Thoracic aorta (tissue), 2 donors: ENCODE measurements around the gene PDCD1. TPM values are rescaled to one million over a fixed set of nuclear protein-coding genes. Genes with fewer than 3 reads are reported as not detected.

Experiments
- ATAC-seq: fragments of 150-250 bp; one replicate; pipeline ENCODE4 v1.8.0; 2017; ENCODE audit warnings: low read depth; ENCODE audit not compliant: insufficient number of reproducible peaks, low FRiP score
- DNase-seq: peaks from one replicate; pipeline ENCODE4 v3.0.0-alpha.2; 2020; ENCODE audit warnings: low spot score
- H3K27ac ChIP-seq, 2 donors: fragments of 200-600 bp; sonication (generic); 1 replicate in 1 of 2; 2 replicates in 1 of 2; pipeline ENCODE4 v1.5.1; 2016; ENCODE audit warnings: mild to moderate bottlenecking in 2 of 2, moderate library complexity in 2 of 2
- H3K27me3 ChIP-seq: fragments of 200-600 bp; sonication (generic); replicated peaks from 2 replicates; pipeline ENCODE4 v1.6.0; 2016; ENCODE audit warnings: mild to moderate bottlenecking; ENCODE audit not compliant: insufficient read depth
- H3K36me3 ChIP-seq: fragments of 200-600 bp; sonication (generic); one replicate; pipeline ENCODE4 v1.5.1; 2016
- H3K4me1 ChIP-seq, 2 donors: fragments of 200-600 bp; sonication (generic); 1 replicate in 1 of 2; 2 replicates in 1 of 2; pipeline versions ENCODE4 v1.5.1 to v1.6.0; 2016; ENCODE audit warnings: low read depth in 2 of 2, mild to moderate bottlenecking in 1 of 2; ENCODE audit not compliant: control insufficient read depth in 1 of 2
- H3K4me3 ChIP-seq: fragments of 200-600 bp; sonication (generic); 2 replicates; pipeline ENCODE4 v1.5.1; 2016; ENCODE audit warnings: mild to moderate bottlenecking
- H3K9me3 ChIP-seq: fragments of 200-600 bp; sonication (generic); 2 replicates; pipeline ENCODE4 v1.5.1; 2016
- total RNA-seq, 2 donors: library from RNA; depleted of rRNA; stranded (reverse); fragments of >200 nt; gene quantifications; one replicate each; pipeline versions ENCODE4 v1.1.0 to v1.2.3, GENCODE V29; 2016
- TF ChIP-seq, protein P1 (sequence below): fragments of 200-600 bp; sonication (generic); IDR thresholded peaks from one replicate; pipeline ENCODE4 v1.5.1; 2019; ENCODE audit warnings: antibody characterized with exemption

The PDCD1 gene
- total RNA-seq, 2 donors from 2014 or later: 0.68 to 0.92 TPM

DNA sequence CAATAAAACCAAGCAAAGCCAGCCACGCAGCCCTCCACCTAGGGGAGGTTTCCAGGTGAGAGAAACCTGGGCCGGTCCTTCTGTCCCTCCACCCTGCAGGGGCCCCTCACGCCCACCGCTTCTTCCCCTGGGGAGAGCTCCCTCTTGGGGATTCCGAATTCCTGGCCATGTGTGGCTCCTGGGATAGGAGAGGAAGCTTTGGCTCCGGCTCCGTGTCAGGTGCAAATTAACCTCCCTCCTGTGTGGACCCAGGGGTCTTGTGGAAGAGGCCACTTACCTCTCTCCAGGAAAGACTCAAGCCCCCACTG lies 15.1 kb upstream of the PDCD1 start:
- H3K36me3 ChIP-seq: no peaks in the 10 kb centered on the region
- H3K27ac ChIP-seq: no peak overlapping the region
- ATAC-seq (no peak), DNase-seq (no peak)
- H3K4me1 ChIP-seq: no peaks in the 10 kb centered on the region
- no peaks in the 10 kb centered on the region for H3K9me3 ChIP-seq
- TF ChIP-seq, protein P1, sequence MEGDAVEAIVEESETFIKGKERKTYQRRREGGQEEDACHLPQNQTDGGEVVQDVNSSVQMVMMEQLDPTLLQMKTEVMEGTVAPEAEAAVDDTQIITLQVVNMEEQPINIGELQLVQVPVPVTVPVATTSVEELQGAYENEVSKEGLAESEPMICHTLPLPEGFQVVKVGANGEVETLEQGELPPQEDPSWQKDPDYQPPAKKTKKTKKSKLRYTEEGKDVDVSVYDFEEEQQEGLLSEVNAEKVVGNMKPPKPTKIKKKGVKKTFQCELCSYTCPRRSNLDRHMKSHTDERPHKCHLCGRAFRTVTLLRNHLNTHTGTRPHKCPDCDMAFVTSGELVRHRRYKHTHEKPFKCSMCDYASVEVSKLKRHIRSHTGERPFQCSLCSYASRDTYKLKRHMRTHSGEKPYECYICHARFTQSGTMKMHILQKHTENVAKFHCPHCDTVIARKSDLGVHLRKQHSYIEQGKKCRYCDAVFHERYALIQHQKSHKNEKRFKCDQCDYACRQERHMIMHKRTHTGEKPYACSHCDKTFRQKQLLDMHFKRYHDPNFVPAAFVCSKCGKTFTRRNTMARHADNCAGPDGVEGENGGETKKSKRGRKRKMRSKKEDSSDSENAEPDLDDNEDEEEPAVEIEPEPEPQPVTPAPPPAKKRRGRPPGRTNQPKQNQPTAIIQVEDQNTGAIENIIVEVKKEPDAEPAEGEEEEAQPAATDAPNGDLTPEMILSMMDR: no peak
- H3K4me3 ChIP-seq: no peak overlapping the region
- H3K27me3 ChIP-seq: no peaks in the 10 kb centered on the region

DNA sequence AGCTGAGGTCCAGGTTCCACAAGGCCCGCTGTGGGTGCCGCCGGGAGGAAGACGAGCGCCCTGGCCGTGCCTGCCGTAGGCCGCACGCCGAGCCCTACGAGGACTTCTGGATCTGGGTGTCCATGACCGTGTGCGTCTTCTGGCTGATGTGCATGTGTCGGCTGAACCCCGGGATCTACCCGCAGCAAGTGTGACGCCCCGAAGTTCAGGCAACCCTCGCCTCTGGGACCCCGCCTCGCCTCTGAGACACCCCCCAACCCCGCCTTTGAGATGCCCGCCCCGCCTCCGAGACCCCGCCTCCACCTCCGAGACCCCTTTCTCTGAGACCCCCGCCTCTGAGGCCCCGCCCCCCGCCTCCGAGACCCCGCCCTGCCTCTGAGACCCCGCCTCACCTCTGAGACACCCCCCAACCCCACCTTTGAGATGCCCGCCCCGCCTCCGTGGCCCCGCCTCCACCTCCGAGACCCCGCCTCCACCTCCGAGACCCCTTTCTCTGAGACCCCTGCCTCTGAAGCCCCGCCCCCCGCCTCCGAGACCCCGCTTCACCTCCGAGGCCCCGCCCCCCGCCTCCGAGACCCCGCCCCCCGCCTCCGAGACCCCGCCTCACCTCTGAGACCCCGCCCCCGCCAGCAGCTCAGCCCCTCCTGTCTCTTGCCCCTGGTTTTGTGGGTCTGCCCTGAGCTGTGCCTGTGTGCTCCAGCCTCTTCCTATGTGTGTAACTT lies 14.5 kb upstream of the PDCD1 start:
- no peaks in the 10 kb centered on the region for H3K9me3 ChIP-seq
- ATAC-seq: no peak
- no peak overlapping the region for H3K4me3 ChIP-seq
- no peaks in the 10 kb centered on the region for H3K36me3 ChIP-seq
- H3K27me3 ChIP-seq: no peaks in the 10 kb centered on the region
- TF ChIP-seq, protein P1: no peak
- no peak overlapping the region for H3K27ac ChIP-seq
- no peaks in the 10 kb centered on the region for H3K4me1 ChIP-seq
- no peak for DNase-seq

- Histone ChIP-seq H3K4me3 (no peak overlapping the region), H3K4me1 (no peaks in the 10 kb centered on the region), H3K27me3 (no peaks in the 10 kb centered on the region), H3K27ac (no peak overlapping the region), H3K36me3 (no peaks in the 10 kb centered on the region), H3K9me3 (no peaks in the 10 kb centered on the region)
- TF ChIP-seq, protein P1: no peak
- DNase-seq (no peak), ATAC-seq (no peak)
Measured at GRCh38 chr2:241872313-241872642, 13.6 kb upstream of the PDCD1 start.

DNA sequence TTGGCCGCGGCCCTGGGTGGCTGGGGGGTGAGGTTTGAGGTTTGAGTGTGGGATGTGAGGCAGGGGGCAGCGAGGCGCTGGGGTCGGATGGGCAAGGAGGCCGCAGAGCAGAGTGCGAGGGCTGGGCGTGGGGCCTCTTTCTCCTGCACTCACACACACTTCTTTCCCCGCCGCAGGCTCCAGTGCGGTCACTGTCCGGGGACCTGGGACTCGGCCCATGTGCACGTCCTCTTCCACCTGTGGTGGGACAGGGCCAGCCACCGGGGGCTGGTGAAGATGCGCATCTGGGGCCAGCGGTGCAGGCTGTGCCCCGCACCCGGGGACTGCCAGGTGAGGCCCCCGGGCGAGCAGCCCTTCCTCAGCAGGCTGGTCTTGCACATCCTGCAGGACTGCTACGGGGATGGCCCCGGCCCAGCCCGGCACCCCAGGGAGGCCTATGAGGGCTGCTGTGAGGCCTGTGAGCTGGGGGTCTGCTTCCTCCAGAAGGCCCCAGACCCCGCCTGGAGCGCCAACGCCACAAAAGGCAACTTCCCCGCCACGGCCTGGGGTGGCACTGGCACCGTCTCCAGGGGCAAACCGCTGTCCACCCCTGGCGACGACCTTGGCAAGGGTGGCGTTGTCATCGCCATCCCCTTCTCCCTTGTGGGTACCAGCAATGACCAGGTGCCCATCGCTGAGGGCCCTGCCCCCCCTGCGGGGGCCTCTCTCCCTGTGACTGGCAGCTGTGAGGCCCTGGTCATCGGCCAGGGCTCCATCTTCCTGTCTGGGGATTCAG lies 13.0 kb upstream of the PDCD1 start:
- ATAC-seq: no peak
- DNase-seq: no peak
- Histone ChIP-seq H3K4me3 (no peak overlapping the region), H3K9me3 (no peaks in the 10 kb centered on the region), H3K27me3 (no peaks in the 10 kb centered on the region), H3K4me1 (no peaks in the 10 kb centered on the region), H3K27ac (no peak overlapping the region), H3K36me3 (no peaks in the 10 kb centered on the region)
- TF ChIP-seq, protein P1: no peak

DNA sequence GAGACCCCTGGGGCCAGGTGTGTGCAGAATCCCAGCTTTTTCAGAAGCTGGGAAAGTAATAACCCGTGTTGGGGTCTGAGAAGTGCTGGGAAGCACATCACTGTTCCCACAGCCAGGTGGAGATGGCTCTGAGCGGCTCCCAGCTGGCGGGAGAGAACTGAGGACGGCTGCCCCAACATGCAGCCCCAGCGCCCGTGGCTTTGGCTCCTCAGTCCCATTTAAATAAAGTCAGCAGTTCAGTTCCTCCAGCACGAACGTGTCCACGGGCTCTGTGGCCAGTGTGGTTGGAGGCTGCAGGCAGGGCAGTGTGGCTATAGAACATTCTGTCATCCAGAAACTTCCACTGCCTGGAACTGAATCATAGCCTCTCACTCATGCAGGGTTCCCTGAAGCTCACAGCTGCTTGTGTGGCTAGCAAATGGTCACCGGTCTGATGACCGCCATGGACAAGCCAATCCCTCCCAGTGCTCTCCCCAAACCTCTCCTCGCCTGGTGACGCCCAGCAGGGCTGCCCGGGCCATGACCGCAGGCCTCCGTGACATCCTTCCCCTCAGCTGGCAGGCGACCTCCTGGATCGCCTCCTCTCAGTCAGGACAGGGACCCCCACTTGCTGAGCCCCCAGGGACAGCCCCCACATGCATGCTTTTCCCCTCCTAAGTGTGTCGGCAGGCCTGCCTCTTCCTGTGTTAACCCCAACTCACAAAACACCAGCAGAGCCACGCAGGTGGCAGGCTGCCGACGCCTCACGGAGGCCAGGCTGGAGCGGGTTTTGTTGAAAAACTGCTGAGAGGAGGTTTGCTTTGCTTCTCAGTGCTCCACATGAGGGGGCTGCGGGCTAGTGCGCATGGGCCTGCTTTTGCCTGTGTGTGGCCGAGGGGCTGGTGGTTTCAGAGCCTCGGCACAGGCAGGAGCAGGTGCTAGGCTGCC lies 12.2 kb upstream of the PDCD1 start:
- TF ChIP-seq, protein P1: no peak
- no peak for DNase-seq
- no peaks in the 10 kb centered on the region for H3K4me1 ChIP-seq
- no peaks in the 10 kb centered on the region for H3K9me3 ChIP-seq
- H3K36me3 ChIP-seq: no peaks in the 10 kb centered on the region
- H3K4me3 ChIP-seq: no peak overlapping the region
- peaks cover 2% of the 10 kb centered on the region for H3K27me3 ChIP-seq
- ATAC-seq: no peak
- no peak overlapping the region for H3K27ac ChIP-seq
